ENCODE results near the gene TARS2.

The TARS2 gene

DNA sequence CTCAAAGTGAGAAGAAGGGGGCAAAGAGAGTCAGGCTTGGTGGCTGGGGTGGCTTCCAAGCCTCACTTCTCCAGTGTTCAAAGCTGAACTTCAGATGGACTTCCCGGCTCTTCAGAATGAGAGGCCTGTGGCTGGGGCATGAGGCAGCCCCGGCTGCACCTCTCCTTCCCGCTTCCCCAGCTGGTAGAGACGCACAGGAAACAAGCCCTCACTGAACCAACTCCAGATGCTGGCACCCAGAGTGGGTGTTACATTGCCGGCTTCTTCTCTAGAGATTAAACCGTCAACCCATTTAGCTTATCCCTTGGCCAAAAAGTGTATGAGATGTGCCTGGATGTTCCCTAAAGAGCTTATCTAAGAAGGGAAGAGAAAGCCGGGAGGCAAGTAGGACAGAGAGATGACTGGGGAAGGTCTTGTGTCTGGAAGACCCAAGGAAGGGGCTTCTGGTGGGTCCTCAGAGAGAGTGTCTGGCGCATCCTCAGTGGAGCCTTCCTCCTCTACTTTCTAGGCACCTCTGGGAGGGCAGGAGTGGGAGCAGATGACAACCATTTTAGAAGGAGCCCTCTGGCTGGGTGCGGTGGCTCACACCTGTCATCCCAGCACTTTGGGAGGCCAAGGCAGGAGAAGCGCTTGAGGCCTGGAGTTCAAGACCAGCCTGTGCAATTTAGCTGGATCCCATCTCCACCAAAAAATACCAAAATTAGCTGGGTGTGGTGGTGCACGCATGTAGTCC is 64.0 kb downstream of the TARS2 start:
- DNase-seq: peak in 1 of 2 donors; percentile 76
- intact Hi-C loops (cut with DNase I; ENCODE audit: low total_unique reads): loop anchor here (10.0 kb wide), 1 partner anchor 454 kb away; the partner anchor contains the start of genes MINDY1 and PRUNE1
- TF ChIP-seq, protein P1, sequence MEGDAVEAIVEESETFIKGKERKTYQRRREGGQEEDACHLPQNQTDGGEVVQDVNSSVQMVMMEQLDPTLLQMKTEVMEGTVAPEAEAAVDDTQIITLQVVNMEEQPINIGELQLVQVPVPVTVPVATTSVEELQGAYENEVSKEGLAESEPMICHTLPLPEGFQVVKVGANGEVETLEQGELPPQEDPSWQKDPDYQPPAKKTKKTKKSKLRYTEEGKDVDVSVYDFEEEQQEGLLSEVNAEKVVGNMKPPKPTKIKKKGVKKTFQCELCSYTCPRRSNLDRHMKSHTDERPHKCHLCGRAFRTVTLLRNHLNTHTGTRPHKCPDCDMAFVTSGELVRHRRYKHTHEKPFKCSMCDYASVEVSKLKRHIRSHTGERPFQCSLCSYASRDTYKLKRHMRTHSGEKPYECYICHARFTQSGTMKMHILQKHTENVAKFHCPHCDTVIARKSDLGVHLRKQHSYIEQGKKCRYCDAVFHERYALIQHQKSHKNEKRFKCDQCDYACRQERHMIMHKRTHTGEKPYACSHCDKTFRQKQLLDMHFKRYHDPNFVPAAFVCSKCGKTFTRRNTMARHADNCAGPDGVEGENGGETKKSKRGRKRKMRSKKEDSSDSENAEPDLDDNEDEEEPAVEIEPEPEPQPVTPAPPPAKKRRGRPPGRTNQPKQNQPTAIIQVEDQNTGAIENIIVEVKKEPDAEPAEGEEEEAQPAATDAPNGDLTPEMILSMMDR (IDR thresholded peaks at IDR 0.05): no peak
- H3K4me3 ChIP-seq: peak overlapping the region in 1 of 2 donors; percentile 73
- peak overlapping the region; percentile 92 to 97 for H3K27ac ChIP-seq
- H3K36me3 ChIP-seq: peaks cover 0 to 24% (median 20%) of the 10 kb centered on the region in 3 donors
- H3K4me1 ChIP-seq: peaks cover 3 to 61% (median 50%) of the 10 kb centered on the region in 4 donors
- no peaks in the 10 kb centered on the region for H3K9me3 ChIP-seq
- no peaks in the 10 kb centered on the region for H3K27me3 ChIP-seq

DNA sequence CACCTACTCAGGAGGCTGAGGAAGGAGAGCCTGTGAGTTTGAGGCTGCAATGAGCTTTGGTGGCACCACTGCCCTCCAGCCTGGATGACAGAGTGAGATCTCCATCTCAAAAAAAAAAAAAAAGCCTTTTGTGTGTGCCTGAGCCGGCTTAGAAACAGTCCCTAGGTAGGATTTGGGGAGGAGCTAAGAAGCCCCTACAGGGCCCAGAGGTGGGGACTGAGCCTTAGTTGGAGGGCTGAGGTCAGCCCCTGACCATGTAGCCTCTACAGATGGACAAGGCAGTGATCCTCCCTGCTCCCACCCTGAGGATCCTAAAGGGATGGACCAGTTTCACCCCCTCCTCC is 64.5 kb downstream of the TARS2 start:
- TF ChIP-seq, protein P1 (IDR thresholded peaks at IDR 0.05): no peak
- H3K27ac ChIP-seq: peak overlapping the region; percentile 92 to 97
- intact Hi-C loops (cut with DNase I; ENCODE audit: low total_unique reads): loop anchor here (10.0 kb wide), 1 partner anchor 453 kb away; the partner anchor contains the start of genes MINDY1 and PRUNE1
- peaks cover 3 to 61% (median 50%) of the 10 kb centered on the region in 4 donors for H3K4me1 ChIP-seq
- DNase-seq: no peak
- H3K9me3 ChIP-seq: no peaks in the 10 kb centered on the region
- H3K27me3 ChIP-seq: no peaks in the 10 kb centered on the region
- no peak overlapping the region for H3K4me3 ChIP-seq
- peaks cover 0 to 30% (median 25%) of the 10 kb centered on the region in 3 donors for H3K36me3 ChIP-seq

DNA sequence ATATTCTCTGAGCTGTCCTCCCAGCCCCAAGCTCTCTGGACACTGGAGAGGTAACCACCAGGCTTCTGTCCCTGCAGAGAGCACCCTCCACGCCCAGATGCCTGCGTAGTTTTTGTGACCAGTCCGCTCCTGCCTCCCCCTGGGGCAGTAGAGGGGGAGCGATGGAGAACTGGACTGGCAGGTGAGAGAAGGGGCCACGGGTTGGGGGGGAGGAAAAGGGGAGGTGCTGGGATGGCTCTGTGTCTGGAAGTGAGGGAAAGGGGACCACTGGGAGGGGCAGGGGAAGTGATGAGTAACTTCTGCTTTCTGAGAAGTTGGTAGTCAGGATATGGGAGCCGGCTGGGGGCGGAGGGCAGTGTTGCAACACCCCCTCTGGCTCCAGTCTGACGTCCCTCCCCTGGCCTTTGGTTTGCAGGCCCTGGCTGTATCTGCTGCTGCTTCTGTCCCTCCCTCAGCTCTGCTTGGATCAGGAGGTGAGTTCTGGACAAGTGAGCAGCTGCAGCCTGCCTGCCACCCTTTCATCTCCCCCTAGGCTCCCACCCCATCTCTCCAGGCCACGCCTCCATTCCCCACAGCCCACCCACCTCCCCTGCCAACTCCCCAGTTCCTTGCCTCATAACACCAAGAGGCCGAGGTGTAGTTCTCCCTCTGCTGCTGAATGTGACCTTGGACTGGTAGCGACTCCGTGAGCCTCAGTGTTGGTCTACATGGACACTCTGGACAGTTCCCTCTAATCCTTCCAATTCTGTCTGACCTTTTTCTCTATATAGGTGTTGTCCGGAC is 65.1 kb downstream of the TARS2 start:
- Histone ChIP-seq H3K27me3 (no peaks in the 10 kb centered on the region), H3K27ac (peak overlapping the region; percentile 92 to 97), H3K4me3 (no peak overlapping the region), H3K9me3 (no peaks in the 10 kb centered on the region), H3K4me1 (peaks cover 3 to 67% (median 53%) of the 10 kb centered on the region in 4 donors), H3K36me3 (peaks cover 0 to 36% (median 31%) of the 10 kb centered on the region in 3 donors)
- TF ChIP-seq, protein P1 (IDR thresholded peaks at IDR 0.05): no peak
- intact Hi-C loops (cut with DNase I; ENCODE audit: low total_unique reads): loop anchor here (10.0 kb wide), 1 partner anchor 452 kb away; the partner anchor contains the start of genes MINDY1 and PRUNE1
- DNase-seq: peak; percentile 95 to 96

DNA sequence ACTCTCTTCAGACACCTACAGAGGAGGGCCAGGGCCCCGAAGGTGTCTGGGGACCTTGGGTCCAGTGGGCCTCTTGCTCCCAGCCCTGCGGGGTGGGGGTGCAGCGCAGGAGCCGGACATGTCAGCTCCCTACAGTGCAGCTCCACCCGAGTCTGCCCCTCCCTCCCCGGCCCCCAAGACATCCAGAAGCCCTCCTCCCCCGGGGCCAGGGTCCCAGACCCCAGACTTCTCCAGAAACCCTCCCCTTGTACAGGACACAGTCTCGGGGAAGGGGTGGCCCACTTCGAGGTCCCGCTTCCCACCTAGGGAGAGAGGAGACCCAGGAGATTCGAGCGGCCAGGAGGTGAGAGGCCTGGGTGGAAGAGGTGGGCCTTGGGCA is 65.7 kb downstream of the TARS2 start:
- Histone ChIP-seq H3K27ac (peak overlapping the region; percentile 92 to 97), H3K27me3 (no peaks in the 10 kb centered on the region), H3K9me3 (no peaks in the 10 kb centered on the region), H3K4me1 (peaks cover 3 to 70% (median 56%) of the 10 kb centered on the region in 4 donors), H3K36me3 (peaks cover 0 to 41% (median 36%) of the 10 kb centered on the region in 3 donors), H3K4me3 (no peak overlapping the region)
- intact Hi-C loops (cut with DNase I; ENCODE audit: low total_unique reads): loop anchor here (10.0 kb wide), 1 partner anchor 452 kb away; the partner anchor contains the start of genes MINDY1 and PRUNE1
- TF ChIP-seq, protein P1 (IDR thresholded peaks at IDR 0.05): no peak
- peak in 1 of 2 donors; percentile 71 for DNase-seq

DNA sequence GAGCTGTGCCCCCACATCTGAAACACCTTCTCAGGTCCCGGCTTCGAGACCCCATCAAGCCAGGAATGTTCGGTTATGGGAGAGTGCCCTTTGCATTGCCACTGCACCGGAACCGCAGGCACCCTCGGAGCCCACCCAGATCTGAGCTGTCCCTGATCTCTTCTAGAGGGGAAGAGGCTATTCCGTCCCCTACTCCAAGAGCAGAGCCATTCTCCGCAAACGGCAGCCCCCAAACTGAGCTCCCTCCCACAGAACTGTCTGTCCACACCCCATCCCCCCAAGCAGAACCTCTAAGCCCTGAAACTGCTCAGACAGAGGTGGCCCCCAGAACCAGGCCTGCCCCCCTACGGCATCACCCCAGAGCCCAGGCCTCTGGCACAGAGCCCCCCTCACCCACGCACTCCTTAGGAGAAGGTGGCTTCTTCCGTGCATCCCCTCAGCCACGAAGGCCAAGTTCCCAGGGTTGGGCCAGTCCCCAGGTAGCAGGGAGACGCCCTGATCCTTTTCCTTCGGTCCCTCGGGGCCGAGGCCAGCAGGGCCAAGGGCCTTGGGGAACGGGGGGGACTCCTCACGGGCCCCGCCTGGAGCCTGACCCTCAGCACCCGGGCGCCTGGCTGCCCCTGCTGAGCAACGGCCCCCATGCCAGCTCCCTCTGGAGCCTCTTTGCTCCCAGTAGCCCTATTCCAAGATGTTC is 66.3 kb downstream of the TARS2 start:
- TF ChIP-seq, protein P1 (IDR thresholded peaks at IDR 0.05): no peak
- Histone ChIP-seq H3K36me3 (peaks cover 0 to 44% (median 39%) of the 10 kb centered on the region in 3 donors), H3K27me3 (no peaks in the 10 kb centered on the region), H3K4me3 (no peak overlapping the region), H3K9me3 (no peaks in the 10 kb centered on the region), H3K4me1 (peaks cover 3 to 70% (median 58%) of the 10 kb centered on the region in 4 donors), H3K27ac (peak overlapping the region; percentile 92 to 97)
- no peak for DNase-seq
- intact Hi-C loops (cut with DNase I; ENCODE audit: low total_unique reads): loop anchor here (10.0 kb wide), 1 partner anchor 451 kb away; the partner anchor contains the start of genes MINDY1 and PRUNE1
